ENCODE results near the gene RALGAPA1. TPM values are rescaled to one million over a fixed set of nuclear protein-coding genes. Genes with fewer than 3 reads are reported as not detected.
"Not testable (repeated sequence)": the region's sequence is repeated elsewhere in the genome, so short reads cannot be mapped to it uniquely, and the experiment has no call there.

RALGAPA1 gene
- total RNA-seq, 6 donors from 2014 or later: 55.5 to 155 (median 61.1) TPM

DNA sequence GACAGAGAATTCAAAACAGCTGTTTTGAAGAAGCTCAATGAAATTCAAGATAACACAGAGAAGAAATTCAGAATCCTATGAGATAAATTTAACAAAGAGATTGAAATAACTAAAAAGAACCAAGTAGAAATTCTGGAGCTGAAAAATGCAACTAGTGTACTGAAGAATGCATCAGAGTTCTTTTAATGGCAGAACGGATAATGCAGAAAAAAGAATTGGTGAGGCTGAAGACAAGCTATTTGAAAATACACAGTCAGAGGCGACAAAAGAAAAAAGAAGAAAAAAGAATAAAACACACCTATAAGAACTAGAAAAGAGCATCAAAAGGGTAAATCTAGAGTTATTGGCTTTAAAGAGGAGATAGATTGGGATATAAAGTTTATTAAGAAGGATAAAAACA, 171.8 kb downstream of the RALGAPA1 start:
- Histone ChIP-seq H3K27ac (no peak overlapping the region), H3K4me3 (no peak overlapping the region), H3K9me3 (peaks cover 0 to 7% (median 2%) of the 10 kb centered on the region in 4 donors), H3K27me3 (no peaks in the 10 kb centered on the region), H3K4me1 (no peaks in the 10 kb centered on the region), H3K36me3 (peaks cover 0 to 42% (median 16%) of the 10 kb centered on the region in 4 donors)
- no peak for ATAC-seq (ENCODE audit: low FRiP score in 2 of 2)
- TF ChIP-seq POLR2AphosphoS5 (IDR thresholded peaks at IDR 0.05): no peak
- DNase-seq: no peak
- WGBS, 2 donors: 97 to 98% methylated on average over 2 of the region's 2 CpGs

- DNase-seq (no peak), ATAC-seq (ENCODE audit: low FRiP score in 2 of 2) (no peak)
- WGBS, 2 donors: 12 to 60% methylated on average over 1 of the region's 1 CpG
- H3K27ac ChIP-seq: no peak overlapping the region
- H3K9me3 ChIP-seq: no peaks in the 10 kb centered on the region
- no peaks in the 10 kb centered on the region for H3K27me3 ChIP-seq
- no peak for TF ChIP-seq CTCF (IDR thresholded peaks at IDR 0.05)
- no peak for TF ChIP-seq POLR2A (IDR thresholded peaks at IDR 0.05)
- no peak for TF ChIP-seq POLR2AphosphoS5 (IDR thresholded peaks at IDR 0.05)
- no peak for TF ChIP-seq EP300 (IDR thresholded peaks at IDR 0.05)
- H3K4me1 ChIP-seq: no peaks in the 10 kb centered on the region
- H3K36me3 ChIP-seq: peaks cover 0 to 22% (median 11%) of the 10 kb centered on the region in 4 donors
- H3K4me3 ChIP-seq: no peak overlapping the region
Observed at GRCh38 chr14:35632676-35633075, 176.4 kb downstream of the RALGAPA1 start.

DNA sequence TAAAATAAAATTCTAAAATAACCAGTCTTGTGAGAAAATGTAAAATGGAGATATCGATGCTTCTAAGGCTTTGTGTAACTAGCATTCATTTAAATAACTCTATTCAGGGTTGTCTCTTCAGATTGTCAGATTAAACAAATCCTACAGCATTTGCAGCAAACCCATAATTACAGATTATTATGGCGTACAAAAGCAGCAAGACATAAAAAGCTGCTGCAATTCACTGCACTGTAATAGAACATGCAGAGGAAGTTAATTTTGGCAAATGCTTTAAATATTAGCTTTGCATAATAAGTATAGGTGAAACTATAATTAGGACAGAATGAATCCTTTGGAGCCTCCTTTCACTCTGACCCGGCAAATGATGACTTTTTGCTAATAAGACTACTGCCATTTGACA, 176.8 kb downstream of the RALGAPA1 start:
- DNase-seq (no peak), ATAC-seq (ENCODE audit: low FRiP score in 2 of 2) (no peak)
- no peaks in the 10 kb centered on the region for H3K27me3 ChIP-seq
- no peaks in the 10 kb centered on the region for H3K9me3 ChIP-seq
- 83 to 87% methylated on average over 3 of the region's 3 CpGs for WGBS, 2 donors
- TF ChIP-seq POLR2AphosphoS5 (IDR thresholded peaks at IDR 0.05): no peak
- no peak for TF ChIP-seq CTCF (IDR thresholded peaks at IDR 0.05)
- no peak for TF ChIP-seq POLR2A (IDR thresholded peaks at IDR 0.05)
- TF ChIP-seq EP300 (IDR thresholded peaks at IDR 0.05): no peak
- peaks cover 0 to 22% (median 11%) of the 10 kb centered on the region in 4 donors for H3K36me3 ChIP-seq
- no peak overlapping the region for H3K4me3 ChIP-seq
- H3K4me1 ChIP-seq: no peaks in the 10 kb centered on the region
- H3K27ac ChIP-seq: no peak overlapping the region

- TF ChIP-seq CTCF (IDR thresholded peaks at IDR 0.05) (no peak), POLR2AphosphoS5 (IDR thresholded peaks at IDR 0.05) (no peak)
- Histone ChIP-seq H3K4me3 (no peak overlapping the region), H3K4me1 (no peaks in the 10 kb centered on the region), H3K9me3 (no peaks in the 10 kb centered on the region), H3K36me3 (peaks cover 0 to 23% (median 10%) of the 10 kb centered on the region in 4 donors), H3K27ac (no peak overlapping the region), H3K27me3 (no peaks in the 10 kb centered on the region)
- ATAC-seq (ENCODE audit: low FRiP score in 2 of 2): no peak
- WGBS, 2 donors: 92 to 97% methylated on average over 2 of the region's 2 CpGs
- DNase-seq: no peak
Observed at GRCh38 chr14:35631071-35631805, 177.9 kb downstream of the RALGAPA1 start.

DNA sequence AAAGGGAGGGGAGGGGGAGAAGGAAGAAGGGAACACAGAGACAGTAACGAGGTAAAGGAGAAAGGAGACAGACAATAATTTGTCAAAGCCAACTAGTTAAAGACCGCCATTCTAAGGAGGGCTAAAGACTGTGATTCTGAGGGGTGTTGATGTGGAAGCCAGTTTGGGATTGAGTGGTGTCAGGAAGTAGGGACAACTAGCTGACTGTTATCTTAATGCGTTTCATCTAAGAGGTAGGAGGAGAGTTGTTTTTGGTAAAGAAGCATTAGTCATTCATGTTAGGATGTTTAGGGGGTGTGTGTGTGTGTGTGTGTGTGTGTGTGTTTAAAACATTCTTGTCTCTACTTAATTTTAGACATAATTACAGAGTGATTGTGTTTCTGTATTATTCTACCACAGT, 180.1 kb downstream of the RALGAPA1 start:
- Histone ChIP-seq H3K27ac (no peak overlapping the region), H3K27me3 (no peaks in the 10 kb centered on the region), H3K36me3 (peaks cover 0 to 27% (median 0%) of the 10 kb centered on the region in 4 donors), H3K4me3 (no peak overlapping the region), H3K4me1 (no peaks in the 10 kb centered on the region), H3K9me3 (no peaks in the 10 kb centered on the region)
- no peak for TF ChIP-seq CTCF (IDR thresholded peaks at IDR 0.05)
- TF ChIP-seq POLR2AphosphoS5 (IDR thresholded peaks at IDR 0.05): no peak
- no peak for TF ChIP-seq POLR2A (IDR thresholded peaks at IDR 0.05)
- WGBS, 2 donors: 86 to 97% methylated on average over 3 of the region's 3 CpGs
- DNase-seq (no peak), ATAC-seq (ENCODE audit: low FRiP score in 2 of 2) (no peak)

GRCh38 chr14:35626947-35627346, 182.1 kb downstream of the RALGAPA1 start:
- H3K4me3 ChIP-seq; ATAC-seq (ENCODE audit: low FRiP score in 2 of 2); H3K27ac ChIP-seq; H3K9me3 ChIP-seq; H3K4me1 ChIP-seq; H3K27me3 ChIP-seq; DNase-seq: not testable (repeated sequence)
- peaks cover 0 to 33% (median 0%) of the 10 kb centered on the region in 4 donors for H3K36me3 ChIP-seq
- 83 to 91% methylated on average over 2 of the region's 2 CpGs for WGBS, 2 donors

GRCh38 chr14:35621996-35622395, 187.1 kb downstream of the RALGAPA1 start:
- H3K36me3 ChIP-seq: peaks cover 0 to 36% (median 0%) of the 10 kb centered on the region in 4 donors
- not testable (repeated sequence) for H3K27me3 ChIP-seq; H3K4me3 ChIP-seq; ATAC-seq (ENCODE audit: low FRiP score in 2 of 2); H3K9me3 ChIP-seq; H3K4me1 ChIP-seq; DNase-seq; H3K27ac ChIP-seq
- WGBS, 2 donors: 96 to 97% methylated on average over 4 of the region's 4 CpGs

DNA sequence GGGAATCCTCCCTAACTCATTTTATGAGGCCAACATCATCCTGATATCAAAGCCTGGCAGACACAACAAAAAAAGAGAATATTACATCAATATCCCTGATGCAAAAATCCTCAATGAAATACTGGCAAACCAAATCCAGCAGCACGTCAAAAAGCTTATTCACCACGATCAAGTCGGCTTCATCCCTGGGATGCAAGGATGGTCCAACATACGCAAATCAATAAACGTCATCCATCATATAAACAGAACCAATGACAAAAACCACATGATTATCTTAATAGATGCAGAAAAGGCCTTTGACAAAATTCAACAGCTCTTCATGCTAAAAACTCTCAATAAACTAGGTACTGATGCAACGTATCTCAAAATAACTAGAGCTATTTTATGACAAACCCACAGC, 189.1 kb downstream of the RALGAPA1 start:
- not testable (repeated sequence) for H3K4me1 ChIP-seq; ATAC-seq (ENCODE audit: low FRiP score in 2 of 2); H3K27me3 ChIP-seq; DNase-seq; H3K27ac ChIP-seq; H3K9me3 ChIP-seq; H3K4me3 ChIP-seq
- WGBS, 2 donors: 94 to 96% methylated on average over 6 of the region's 6 CpGs
- peaks cover 0 to 21% (median 0%) of the 10 kb centered on the region in 4 donors for H3K36me3 ChIP-seq

Data from upper lobe of left lung (tissue), 6 donors.